COR-L47 (cell line): Measurements from ENCODE around the gene C3orf70.

ENCODE experiments used
- DNase-seq: peaks from one replicate; lab custom pipeline; 2025; lab: John Stamatoyannopoulos, UW

Gene C3orf70

DNA sequence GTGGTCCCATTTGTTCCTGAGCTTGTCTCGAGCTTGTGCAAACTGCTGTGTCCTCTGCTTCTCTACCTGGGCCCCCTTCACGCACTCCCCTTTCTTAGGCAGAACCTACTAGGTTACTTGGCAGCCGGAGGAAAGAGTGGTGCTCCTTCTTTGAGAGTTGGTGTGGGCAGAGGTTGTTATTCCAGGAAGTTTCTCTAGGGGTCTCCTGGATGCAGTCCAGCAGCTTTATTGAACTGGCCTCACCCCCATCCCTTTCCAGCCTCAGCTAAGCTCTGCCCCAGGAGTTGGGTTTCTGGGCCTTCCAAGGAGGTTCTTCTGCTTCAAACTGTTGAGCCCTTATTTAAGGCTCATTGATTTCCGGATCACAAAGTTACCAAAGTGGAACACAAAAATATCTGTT lies 103.2 kb downstream of the C3orf70 start:
- DNase-seq, result no peak

DNA sequence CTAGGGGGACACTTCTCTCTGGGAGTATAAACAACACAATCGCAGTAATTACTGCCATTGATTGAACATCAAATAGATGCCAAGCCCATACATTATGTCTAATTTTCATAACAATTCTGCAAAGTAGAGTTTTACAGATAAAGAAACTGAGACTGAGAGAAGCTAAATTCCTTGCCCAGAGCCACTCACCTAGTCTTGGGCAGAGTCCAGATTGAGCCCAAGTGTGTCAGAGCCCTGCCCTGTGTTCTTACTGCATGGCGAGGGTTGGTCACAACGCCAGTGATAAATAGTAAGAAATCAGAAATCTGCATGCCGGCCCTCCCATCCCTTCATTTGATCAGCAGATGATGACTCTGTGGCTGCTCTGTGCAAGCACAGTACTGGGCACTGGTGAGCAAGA lies 106.3 kb downstream of the C3orf70 start:
- no peak for DNase-seq

DNA sequence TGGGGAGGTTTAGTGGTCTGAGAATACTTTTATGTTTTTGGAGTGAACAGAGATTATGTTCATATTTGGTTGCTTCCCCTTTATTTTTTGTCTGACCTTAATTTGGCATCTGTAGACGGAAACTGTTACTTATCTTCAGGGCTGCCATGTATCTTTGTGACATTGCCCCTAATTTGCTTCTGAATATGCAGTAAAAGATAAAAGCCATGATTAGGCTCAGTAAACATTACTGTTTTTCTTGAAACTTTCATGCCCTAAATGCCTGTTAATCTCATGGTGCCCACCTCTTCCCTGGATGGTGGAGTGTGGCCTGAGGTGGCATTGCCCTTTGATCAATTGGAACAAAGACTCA lies 106.7 kb downstream of the C3orf70 start:
- no peak for DNase-seq

DNA sequence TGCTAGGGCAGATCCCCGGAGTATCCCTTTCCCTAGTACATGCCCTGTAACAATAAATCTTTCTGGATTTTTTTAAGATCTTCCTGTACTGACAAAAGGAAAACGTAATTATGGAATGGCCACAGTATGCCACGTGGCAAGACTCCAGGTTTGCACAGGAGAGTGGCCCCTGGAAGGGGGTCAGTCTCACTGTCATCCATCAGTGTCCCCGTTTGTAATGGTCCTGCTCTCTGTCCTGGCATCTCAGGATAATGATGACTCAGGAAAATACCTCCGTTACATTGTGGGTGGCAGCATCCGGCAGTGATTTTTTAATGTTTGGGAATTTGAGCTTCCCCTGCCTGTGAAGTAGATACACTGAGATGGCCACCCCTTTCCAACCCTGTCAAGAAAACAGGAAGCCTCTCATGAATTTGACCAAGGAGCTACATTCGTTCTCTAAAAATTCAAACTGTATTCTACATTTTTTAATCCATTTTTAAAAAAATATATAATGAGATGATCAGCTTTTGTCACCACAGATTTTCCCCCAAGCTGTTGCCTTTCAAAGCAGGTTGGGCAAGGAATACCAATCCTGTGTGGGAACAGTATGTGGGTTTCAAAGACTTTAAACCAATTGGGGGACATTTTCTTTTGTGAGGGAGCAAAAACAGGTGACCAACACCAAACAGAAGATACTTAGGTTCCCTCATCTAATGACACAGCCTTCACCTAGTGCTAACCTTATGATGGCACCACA lies 110.4 kb downstream of the C3orf70 start:
- DNase-seq, result no peak

DNA sequence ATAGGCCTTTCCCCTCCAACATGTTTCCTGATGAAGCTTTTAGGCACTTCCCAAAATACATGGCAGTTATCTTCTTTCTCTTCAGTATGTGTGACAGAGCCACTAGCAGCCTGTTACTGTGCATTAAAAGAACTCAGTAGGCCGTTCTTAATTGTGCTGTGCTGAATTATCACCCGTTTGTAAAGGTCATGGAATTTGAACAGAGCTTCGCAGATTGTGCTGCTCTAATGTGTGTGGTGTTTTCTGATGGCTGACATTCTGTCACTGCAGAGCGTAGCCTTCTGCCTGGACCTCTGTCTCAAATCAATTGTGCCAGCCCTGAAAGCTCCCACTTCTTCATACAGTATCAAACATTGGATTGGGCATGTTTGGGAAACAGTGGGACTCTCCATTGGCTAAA lies 111.3 kb downstream of the C3orf70 start:
- no peak for DNase-seq

DNA sequence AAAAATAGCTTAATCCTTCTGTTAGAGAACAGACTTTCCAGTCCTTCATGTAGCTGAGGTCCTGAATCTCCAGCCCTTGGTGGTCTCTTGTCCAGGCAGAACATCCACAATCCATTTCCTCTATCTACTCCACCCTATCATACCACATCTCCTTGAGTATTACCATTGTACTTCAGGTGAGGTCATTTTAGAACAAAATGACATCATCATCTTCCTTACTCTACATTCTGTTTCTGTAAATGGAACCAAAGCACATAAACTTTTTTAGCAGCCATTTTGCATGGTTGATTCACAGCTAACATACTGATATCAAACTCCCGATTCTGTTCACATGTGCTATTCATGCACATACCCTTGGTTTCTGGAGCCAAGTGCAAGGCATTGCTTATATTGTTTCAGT lies 112.4 kb downstream of the C3orf70 start:
- no peak for DNase-seq

DNA sequence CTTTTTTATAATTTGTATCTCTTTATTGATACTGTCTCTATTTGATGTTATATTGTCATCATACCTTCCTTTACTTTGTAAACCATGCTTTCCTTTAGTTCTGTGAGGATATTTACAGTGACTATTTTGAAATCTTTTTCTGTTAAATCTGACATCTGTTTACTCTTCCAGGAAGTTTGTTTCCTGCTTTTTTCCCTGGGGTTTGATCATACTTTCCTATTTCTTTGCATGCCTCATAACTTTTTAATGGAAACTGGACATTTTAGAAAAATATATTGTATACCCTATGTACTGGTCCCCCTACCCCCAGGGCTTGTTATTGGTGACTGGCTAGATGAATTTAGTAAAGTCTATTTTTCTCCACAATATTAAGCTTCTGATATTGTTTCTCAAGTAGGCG lies 115.1 kb downstream of the C3orf70 start:
- no peak for DNase-seq

DNA sequence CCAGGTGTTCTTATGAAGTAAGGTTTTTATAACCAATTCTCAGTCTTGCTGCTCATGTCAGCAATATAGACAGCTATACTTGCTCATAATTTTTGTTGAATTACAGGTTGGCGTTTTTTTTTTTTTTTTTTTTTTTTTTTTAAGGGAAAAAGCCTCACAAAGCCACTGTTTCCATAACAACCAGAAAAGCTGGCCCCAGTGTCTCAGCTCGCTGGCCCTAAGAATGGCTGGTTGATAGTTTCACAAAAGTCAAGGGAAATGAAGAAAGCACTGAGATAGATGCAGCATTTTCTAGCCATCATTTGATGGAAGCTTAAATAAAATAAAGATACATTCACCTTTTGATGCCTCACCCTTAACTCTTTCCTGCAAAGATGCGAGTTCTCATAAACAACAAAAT lies 121.9 kb downstream of the C3orf70 start:
- DNase-seq, result no peak

DNA sequence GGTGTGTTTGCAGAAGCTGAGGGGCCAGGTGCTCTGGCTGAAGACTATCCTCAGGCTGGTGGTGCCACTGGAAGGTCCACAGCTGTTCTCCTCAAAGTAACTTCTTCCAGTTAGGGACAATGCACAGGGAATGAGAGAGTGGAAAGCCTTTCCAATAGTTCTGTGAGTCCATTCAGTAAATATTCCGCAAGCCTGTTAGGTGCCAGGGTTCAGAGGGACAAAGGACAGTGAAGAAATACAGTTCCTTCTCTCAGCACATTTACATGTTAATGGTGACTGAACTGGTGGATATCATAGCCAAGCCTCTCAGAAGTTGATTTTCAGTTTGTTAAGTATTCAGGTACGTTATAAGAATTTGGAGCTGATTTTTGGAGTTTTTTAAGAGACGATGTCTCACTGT lies 122.5 kb downstream of the C3orf70 start:
- no peak for DNase-seq

DNA sequence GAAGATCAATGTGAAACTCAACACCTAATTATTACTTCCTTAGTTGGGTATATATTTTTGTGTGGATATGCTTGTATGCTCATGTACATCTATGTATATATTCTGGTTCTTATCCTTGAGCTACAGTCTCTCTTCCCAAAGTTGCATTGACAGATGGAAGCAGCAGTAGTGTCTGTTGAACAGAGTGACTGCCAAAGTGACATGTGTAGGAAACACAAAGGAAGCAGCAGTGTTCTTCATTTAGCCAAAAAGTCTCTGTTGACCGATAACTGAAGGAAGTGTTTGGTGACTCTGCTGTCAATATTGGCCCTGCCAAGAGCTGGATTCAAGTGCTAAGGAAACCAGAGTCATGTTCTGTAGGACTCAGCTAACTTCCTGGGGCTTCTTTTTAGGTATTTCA lies 123.8 kb downstream of the C3orf70 start:
- no peak for DNase-seq

DNA sequence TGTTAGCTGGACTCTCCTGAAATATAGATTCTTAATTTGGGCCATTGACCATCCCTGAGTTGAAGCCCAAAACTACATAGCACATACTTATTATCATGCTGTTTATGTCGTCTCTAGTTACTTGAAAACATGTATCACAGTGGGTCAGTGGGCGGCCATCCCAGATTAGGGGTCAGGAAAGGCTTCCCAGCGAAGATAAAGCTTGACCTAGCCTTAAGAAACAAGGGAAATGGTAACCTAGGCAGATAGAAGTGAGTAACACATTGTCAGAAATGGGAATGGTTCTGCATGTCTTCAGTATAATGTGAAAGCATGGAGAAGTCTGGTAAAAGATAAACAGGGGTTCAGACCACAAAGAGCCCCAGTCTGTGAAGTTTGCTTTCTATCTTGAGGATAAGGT lies 124.7 kb downstream of the C3orf70 start:
- no peak for DNase-seq
